Gastroesophageal sphincter (tissue), 4 donors: Measurements from ENCODE around the gene KRT23. TPM values are rescaled to one million over a fixed set of nuclear protein-coding genes. Genes with fewer than 3 reads are reported as not detected.

Experiments used
- ATAC-seq: fragments of 150-250 bp; one replicate; pipeline ENCODE4 v1.9.1; 2016; ENCODE audit warnings: mild to moderate bottlenecking, moderate library complexity
- H3K27ac ChIP-seq, 4 donors: fragments of 200-600 bp; sonication (generic) in 3 of 4; 1 replicate in 3 of 4; 2 replicates in 1 of 4; pipeline ENCODE4 v1.5.1; 2016 to 2019
- H3K27me3 ChIP-seq: fragments of 200-600 bp; sonication (generic); one replicate; pipeline ENCODE4 v1.5.1; 2019
- H3K36me3 ChIP-seq, 2 donors: fragments of 200-600 bp; sonication (generic); one replicate each; pipeline ENCODE4 v1.5.1; 2019; ENCODE audit warnings: control low read depth in 1 of 2
- H3K4me1 ChIP-seq, 3 donors: fragments of 200-600 bp; sonication (generic); 1 replicate in 2 of 3; 2 replicates in 1 of 3; pipeline ENCODE4 v1.5.1; 2016 to 2019; ENCODE audit warnings: control low read depth in 2 of 3
- H3K4me3 ChIP-seq, 2 donors: fragments of 200-600 bp; sonication (generic); one replicate each; pipeline ENCODE4 v1.5.1; 2019; ENCODE audit warnings: mild to moderate bottlenecking in 1 of 2, moderate library complexity in 1 of 2
- H3K9me3 ChIP-seq, 3 donors: fragments of 200-600 bp; sonication (generic); one replicate each; pipeline ENCODE4 v1.5.1; 2017 to 2019; ENCODE audit warnings: control low read depth in 2 of 3
- CTCF ChIP-seq, 4 experiments: fragments of 200-600 bp in 2 of 4; fragments of 450-650 bp in 2 of 4; sonication (generic) in 1 of 4; IDR thresholded peaks; one replicate each; pipeline ENCODE4 v1.5.1; 2017 to 2019; ENCODE audit warnings: antibody characterized with exemption in 4 of 4, mild to moderate bottlenecking in 2 of 4, moderate library complexity in 2 of 4
- EP300 ChIP-seq: sonication (generic); formaldehyde crosslinking; IDR thresholded peaks from one replicate; pipeline ENCODE4 v1.6.1; 2017; ENCODE audit warnings: antibody characterized with exemption, mild to moderate bottlenecking
- POLR2A ChIP-seq, 2 donors: fragments of 450-650 bp; IDR thresholded peaks; one replicate each; pipeline ENCODE4 v1.6.1; 2017; ENCODE audit warnings: antibody characterized with exemption in 2 of 2, mild to moderate bottlenecking in 2 of 2, moderate library complexity in 1 of 2
- POLR2AphosphoS5 ChIP-seq: sonication (generic); formaldehyde crosslinking; IDR thresholded peaks from one replicate; pipeline ENCODE4 v1.6.1; 2017; ENCODE audit warnings: antibody characterized with exemption
- WGBS, 2 donors: methylation state at CpG; one replicate each; pipeline ENCODE4 v1.1.5; 2018; ENCODE audit warnings: low coverage in 1 of 2; 5-methylcytosine and 5-hydroxymethylcytosine counted together
- total RNA-seq, 4 donors: library from RNA; depleted of rRNA; stranded (reverse); fragments of >200 nt; gene quantifications; one replicate each; pipeline ENCODE4 v1.1.0, GENCODE V29; 2016

The KRT23 gene
- total RNA-seq, 4 donors from 2014 or later, result 6.1 TPM; not detected in 3

GRCh38 chr17:40901981-40902474 is 35.4 kb downstream of the KRT23 start:
- TF ChIP-seq CTCF (IDR thresholded peaks at IDR 0.05) (no peak), POLR2A (IDR thresholded peaks at IDR 0.05) (no peak), POLR2AphosphoS5 (no peak), EP300 (no peak)
- WGBS, 2 donors, result 95 to 100% methylated on average over 1 of the region's 1 CpG
- Histone ChIP-seq H3K36me3 (no peaks in the 10 kb centered on the region), H3K27ac (no peak overlapping the region), H3K27me3 (peaks cover 16% of the 10 kb centered on the region), H3K9me3 (no peaks in the 10 kb centered on the region), H3K4me1 (no peaks in the 10 kb centered on the region), H3K4me3 (no peak overlapping the region)
- no peak for ATAC-seq

- Histone ChIP-seq H3K9me3 (no peaks in the 10 kb centered on the region), H3K4me3 (no peak overlapping the region), H3K36me3 (no peaks in the 10 kb centered on the region), H3K27ac (no peak overlapping the region), H3K4me1 (no peaks in the 10 kb centered on the region), H3K27me3 (peaks cover 17% of the 10 kb centered on the region)
- no peak for ATAC-seq
- WGBS, 2 donors, result 60% methylated on average over 3 to 4 of the region's 5 CpGs
- TF ChIP-seq EP300, result no peak
- no peak for TF ChIP-seq POLR2AphosphoS5
- TF ChIP-seq CTCF (IDR thresholded peaks at IDR 0.05), result no peak
- no peak for TF ChIP-seq POLR2A (IDR thresholded peaks at IDR 0.05)
Observed at GRCh38 chr17:40900809-40901356, 36.6 kb downstream of the KRT23 start.

GRCh38 chr17:40896916-40897455 is 40.5 kb downstream of the KRT23 start:
- WGBS, 2 donors, result 77 to 79% methylated on average over 4 of the region's 4 CpGs
- H3K9me3 ChIP-seq, result no peaks in the 10 kb centered on the region

GRCh38 chr17:40895106-40895730 is 42.2 kb downstream of the KRT23 start:
- H3K4me1 ChIP-seq, result no peaks in the 10 kb centered on the region
- H3K36me3 ChIP-seq, result no peaks in the 10 kb centered on the region
- H3K4me3 ChIP-seq, result no peak overlapping the region
- no peaks in the 10 kb centered on the region for H3K9me3 ChIP-seq
- peaks cover 57% of the 10 kb centered on the region for H3K27me3 ChIP-seq
- TF ChIP-seq CTCF (IDR thresholded peaks at IDR 0.05), result no peak
- TF ChIP-seq POLR2A (IDR thresholded peaks at IDR 0.05), result no peak
- ATAC-seq, result no peak
- 54 to 60% methylated on average over 6 to 8 of the region's 9 CpGs for WGBS, 2 donors
- H3K27ac ChIP-seq, result no peak overlapping the region

More at GRCh38 chr17:40896916-40897455, 40.5 kb downstream of the KRT23 start:
- Histone ChIP-seq H3K27me3 (peaks cover 42% of the 10 kb centered on the region), H3K27ac (no peak overlapping the region), H3K36me3 (no peaks in the 10 kb centered on the region), H3K4me3 (no peak overlapping the region), H3K4me1 (no peaks in the 10 kb centered on the region)
- ATAC-seq, result no peak
- TF ChIP-seq CTCF (IDR thresholded peaks at IDR 0.05), result no peak
- TF ChIP-seq POLR2AphosphoS5, result no peak
- TF ChIP-seq EP300, result no peak
- no peak for TF ChIP-seq POLR2A (IDR thresholded peaks at IDR 0.05)
